Measurements from ENCODE around the gene MCRIP2. TPM values are rescaled to one million over a fixed set of nuclear protein-coding genes. Genes with fewer than 3 reads are reported as not detected.

The MCRIP2 gene
- total and polyA plus RNA-seq, 2 of the 8 experiments (the other 6 are each of a cell fraction or from before 2014, with no cell fraction given) = 45.4 to 75.5 TPM

- 0 out of 2 replicates have a peak, but pooled peaks have one; percentile 30 for TF ChIP-seq ATF2 (IDR thresholded peaks at IDR 0.05; ENCODE audit: low read length)
- peak; percentile 35 for TF ChIP-seq NANOG (IDR thresholded peaks at IDR 0.05; ENCODE audit: insufficient read depth, low read depth, low read length, poor library complexity, severe bottlenecking)
- TF ChIP-seq SIN3A (conservative IDR thresholded peaks at IDR 0.05 in 1 of 2, IDR thresholded peaks at IDR 0.05 in 1 of 2; ENCODE audit: low read depth in 1 of 2, low read length in 2 of 2) = peak; percentile 81 to 91; a peak in 2 of 4 replicates
- peak; percentile 92 for TF ChIP-seq SP2 (IDR thresholded peaks at IDR 0.05; ENCODE audit: low read length)
- TF ChIP-seq CEBPB (IDR thresholded peaks at IDR 0.05; ENCODE audit: low read depth, low read length) = peak; percentile 82
- TF ChIP-seq PHF8 (conservative IDR thresholded peaks at IDR 0.05; ENCODE audit: low read depth, low read length) = peak; percentile 77
- no peak for TF ChIP-seq MAFK (IDR thresholded peaks at IDR 0.05; ENCODE audit: low read depth, low read length)
- peak; percentile 51 for TF ChIP-seq ASH2L (IDR thresholded peaks at IDR 0.05; ENCODE audit: low read length)
- peak; percentile 80 for TF ChIP-seq TAF7 (optimal IDR thresholded peaks at IDR 0.05; ENCODE audit: borderline replicate concordance, low read depth, low read length)
- peak in 1 of 2 experiments; percentile 82; a peak in 1 of 3 replicates for TF ChIP-seq EP300 (IDR thresholded peaks at IDR 0.05; ENCODE audit: borderline replicate concordance in 1 of 2, low read depth in 2 of 2, low read length in 2 of 2)
- no peak for TF ChIP-seq HDAC6 (IDR thresholded peaks at IDR 0.05; ENCODE audit: low read depth, low read length)
- no peak for TF ChIP-seq RBBP5 (IDR thresholded peaks at IDR 0.05; ENCODE audit: borderline replicate concordance, low read depth, low read length)
- TF ChIP-seq SAP30 (IDR thresholded peaks at IDR 0.05; ENCODE audit: insufficient read depth, insufficient replicate concordance, low read length) = no peak
- peak; percentile 59; the same call in 1 of the 2 replicates for TF ChIP-seq TBP (IDR thresholded peaks at IDR 0.05; ENCODE audit: low read depth, low read length)
- TF ChIP-seq FOSL1 (IDR thresholded peaks at IDR 0.05; ENCODE audit: insufficient read depth, low read depth, low read length) = peak; percentile 39; the same call in 1 of the 2 replicates
- TF ChIP-seq SIX5 (IDR thresholded peaks at IDR 0.05; ENCODE audit: low read depth, low read length) = no peak
- TF ChIP-seq TAF1 (IDR thresholded peaks at IDR 0.05; ENCODE audit: low read depth, low read length) = peak; percentile 69; the same call in 1 of the 2 replicates
- TF ChIP-seq TCF12 (IDR thresholded peaks at IDR 0.05; ENCODE audit: low read depth, low read length) = 0 out of 2 replicates have a peak, but pooled peaks have one; percentile 26
Measured at GRCh38 chr16:667780-668518, 26.3 kb downstream of the MCRIP2 start, which contains the start of gene RHOT2 (continued).

All from H1 (cell line).